Measurements from ENCODE around the gene PIEZO1. TPM values are rescaled to one million over a fixed set of nuclear protein-coding genes. Genes with fewer than 3 reads are reported as not detected.

The PIEZO1 gene
- total and polyA plus RNA-seq, 9 of the 15 experiments (the other 6 are each of a cell fraction or from before 2014, with no cell fraction given): 3.6 to 432 (median 131) TPM

DNA sequence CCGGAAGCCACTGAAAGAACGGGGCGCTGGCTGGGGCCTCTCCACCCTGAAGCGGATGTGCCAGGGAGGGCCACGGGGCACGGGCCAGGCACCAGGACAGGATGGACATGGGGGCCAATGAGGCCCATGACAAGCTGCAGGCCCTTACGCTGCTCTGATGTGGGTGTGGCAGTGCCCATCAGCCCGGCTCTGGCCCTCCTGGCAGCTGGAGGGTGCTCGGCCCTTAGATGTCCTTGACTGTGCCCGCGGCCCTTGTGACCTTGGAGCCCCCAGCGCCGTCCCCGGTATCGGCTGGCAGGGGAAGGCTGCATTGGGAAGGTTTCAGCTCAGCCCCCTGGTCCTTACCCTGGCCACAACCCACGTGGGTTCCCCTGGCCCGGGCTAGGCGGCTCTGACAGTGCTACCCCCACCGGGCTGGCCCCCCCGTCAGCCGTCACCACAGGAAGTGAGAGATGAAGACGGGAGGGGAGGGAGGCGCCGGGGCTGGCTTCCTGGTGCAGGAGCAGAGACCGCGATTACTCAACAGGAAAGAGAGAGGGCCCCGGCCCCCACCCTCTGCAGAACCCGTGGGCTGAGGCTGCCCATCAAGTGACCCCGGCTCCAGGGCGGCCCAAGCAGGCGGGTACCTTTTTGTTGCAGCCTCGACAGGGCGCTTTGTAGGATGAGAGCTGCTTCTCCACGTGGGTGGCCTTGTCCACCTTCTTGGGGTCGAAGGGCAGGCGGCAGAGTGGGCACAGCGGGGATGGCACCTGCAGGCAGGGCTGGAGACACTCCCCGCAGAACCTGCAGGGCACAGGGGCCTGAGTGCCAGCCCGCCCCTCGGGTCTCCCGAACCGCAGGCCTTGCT lies 84.2 kb downstream of the PIEZO1 start (continued):
- TF ChIP-seq, protein P1, sequence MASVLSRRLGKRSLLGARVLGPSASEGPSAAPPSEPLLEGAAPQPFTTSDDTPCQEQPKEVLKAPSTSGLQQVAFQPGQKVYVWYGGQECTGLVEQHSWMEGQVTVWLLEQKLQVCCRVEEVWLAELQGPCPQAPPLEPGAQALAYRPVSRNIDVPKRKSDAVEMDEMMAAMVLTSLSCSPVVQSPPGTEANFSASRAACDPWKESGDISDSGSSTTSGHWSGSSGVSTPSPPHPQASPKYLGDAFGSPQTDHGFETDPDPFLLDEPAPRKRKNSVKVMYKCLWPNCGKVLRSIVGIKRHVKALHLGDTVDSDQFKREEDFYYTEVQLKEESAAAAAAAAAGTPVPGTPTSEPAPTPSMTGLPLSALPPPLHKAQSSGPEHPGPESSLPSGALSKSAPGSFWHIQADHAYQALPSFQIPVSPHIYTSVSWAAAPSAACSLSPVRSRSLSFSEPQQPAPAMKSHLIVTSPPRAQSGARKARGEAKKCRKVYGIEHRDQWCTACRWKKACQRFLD (CRISPR knock-in tag; IDR thresholded peaks at IDR 0.05): no peak
- no peak for TF ChIP-seq LCOR (CRISPR knock-in tag; IDR thresholded peaks at IDR 0.05)
- TF ChIP-seq PPARD (CRISPR knock-in tag; IDR thresholded peaks at IDR 0.05): no peak
- no peak for TF ChIP-seq ZC3H8 (IDR thresholded peaks at IDR 0.05)
- no peak for TF ChIP-seq MTA3 (IDR thresholded peaks at IDR 0.05; ENCODE audit: borderline replicate concordance)
- no peak for TF ChIP-seq ZNF57 (CRISPR knock-in tag; IDR thresholded peaks at IDR 0.05)
- no peak for TF ChIP-seq ZNF24 (IDR thresholded peaks at IDR 0.05)
- TF ChIP-seq JUND (IDR thresholded peaks at IDR 0.05; ENCODE audit: borderline replicate concordance, low read depth, low read length): peak; percentile 59
- TF ChIP-seq JUND (tag; IDR thresholded peaks at IDR 0.05; ENCODE audit: borderline replicate concordance, low read depth, low read length): no peak
- TF ChIP-seq, protein P2, sequence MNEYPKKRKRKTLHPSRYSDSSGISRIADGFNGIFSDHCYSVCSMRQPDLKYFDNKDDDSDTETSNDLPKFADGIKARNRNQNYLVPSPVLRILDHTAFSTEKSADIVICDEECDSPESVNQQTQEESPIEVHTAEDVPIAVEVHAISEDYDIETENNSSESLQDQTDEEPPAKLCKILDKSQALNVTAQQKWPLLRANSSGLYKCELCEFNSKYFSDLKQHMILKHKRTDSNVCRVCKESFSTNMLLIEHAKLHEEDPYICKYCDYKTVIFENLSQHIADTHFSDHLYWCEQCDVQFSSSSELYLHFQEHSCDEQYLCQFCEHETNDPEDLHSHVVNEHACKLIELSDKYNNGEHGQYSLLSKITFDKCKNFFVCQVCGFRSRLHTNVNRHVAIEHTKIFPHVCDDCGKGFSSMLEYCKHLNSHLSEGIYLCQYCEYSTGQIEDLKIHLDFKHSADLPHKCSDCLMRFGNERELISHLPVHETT (CRISPR knock-in tag; conservative IDR thresholded peaks at IDR 0.05 in 1 of 2, IDR thresholded peaks at IDR 0.05 in 1 of 2): no peak
- TF ChIP-seq, protein P3, sequence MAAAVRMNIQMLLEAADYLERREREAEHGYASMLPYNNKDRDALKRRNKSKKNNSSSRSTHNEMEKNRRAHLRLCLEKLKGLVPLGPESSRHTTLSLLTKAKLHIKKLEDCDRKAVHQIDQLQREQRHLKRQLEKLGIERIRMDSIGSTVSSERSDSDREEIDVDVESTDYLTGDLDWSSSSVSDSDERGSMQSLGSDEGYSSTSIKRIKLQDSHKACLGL (CRISPR knock-in tag; IDR thresholded peaks at IDR 0.05; ENCODE audit: borderline replicate concordance, poor library complexity, severe bottlenecking): no peak
- TF ChIP-seq, protein P4, sequence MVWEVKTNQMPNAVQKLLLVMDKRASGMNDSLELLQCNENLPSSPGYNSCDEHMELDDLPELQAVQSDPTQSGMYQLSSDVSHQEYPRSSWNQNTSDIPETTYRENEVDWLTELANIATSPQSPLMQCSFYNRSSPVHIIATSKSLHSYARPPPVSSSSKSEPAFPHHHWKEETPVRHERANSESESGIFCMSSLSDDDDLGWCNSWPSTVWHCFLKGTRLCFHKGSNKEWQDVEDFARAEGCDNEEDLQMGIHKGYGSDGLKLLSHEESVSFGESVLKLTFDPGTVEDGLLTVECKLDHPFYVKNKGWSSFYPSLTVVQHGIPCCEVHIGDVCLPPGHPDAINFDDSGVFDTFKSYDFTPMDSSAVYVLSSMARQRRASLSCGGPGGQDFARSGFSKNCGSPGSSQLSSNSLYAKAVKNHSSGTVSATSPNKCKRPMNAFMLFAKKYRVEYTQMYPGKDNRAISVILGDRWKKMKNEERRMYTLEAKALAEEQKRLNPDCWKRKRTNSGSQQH (CRISPR knock-in tag; IDR thresholded peaks at IDR 0.05): no peak
- no peak for TF ChIP-seq HEY1 (CRISPR knock-in tag; IDR thresholded peaks at IDR 0.05; ENCODE audit: borderline replicate concordance)
- no peak for TF ChIP-seq TAL1 (IDR thresholded peaks at IDR 0.05)
- no peak for TF ChIP-seq ADNP (tag; IDR thresholded peaks at IDR 0.05)
- TF ChIP-seq, protein P5, sequence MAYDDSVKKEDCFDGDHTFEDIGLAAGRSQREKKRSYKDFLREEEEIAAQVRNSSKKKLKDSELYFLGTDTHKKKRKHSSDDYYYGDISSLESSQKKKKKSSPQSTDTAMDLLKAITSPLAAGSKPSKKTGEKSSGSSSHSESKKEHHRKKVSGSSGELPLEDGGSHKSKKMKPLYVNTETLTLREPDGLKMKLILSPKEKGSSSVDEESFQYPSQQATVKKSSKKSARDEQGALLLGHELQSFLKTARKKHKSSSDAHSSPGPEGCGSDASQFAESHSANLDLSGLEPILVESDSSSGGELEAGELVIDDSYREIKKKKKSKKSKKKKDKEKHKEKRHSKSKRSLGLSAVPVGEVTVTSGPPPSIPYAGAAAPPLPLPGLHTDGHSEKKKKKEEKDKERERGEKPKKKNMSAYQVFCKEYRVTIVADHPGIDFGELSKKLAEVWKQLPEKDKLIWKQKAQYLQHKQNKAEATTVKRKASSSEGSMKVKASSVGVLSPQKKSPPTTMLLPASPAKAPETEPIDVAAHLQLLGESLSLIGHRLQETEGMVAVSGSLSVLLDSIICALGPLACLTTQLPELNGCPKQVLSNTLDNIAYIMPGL (CRISPR knock-in tag; IDR thresholded peaks at IDR 0.05): no peak
- TF ChIP-seq CBX3 (IDR thresholded peaks at IDR 0.05; ENCODE audit: borderline replicate concordance in 1 of 2, low read length in 2 of 2): no peak
- TF ChIP-seq ZNF586 (CRISPR knock-in tag; conservative IDR thresholded peaks at IDR 0.05): no peak
- TF ChIP-seq RBBP5 (IDR thresholded peaks at IDR 0.05; ENCODE audit: borderline replicate concordance, insufficient read depth, low read length, poor library complexity, severe bottlenecking): no peak
- no peak for TF ChIP-seq SOX6 (IDR thresholded peaks at IDR 0.05)
